ENCODE measurements around the gene LAMA2. TPM values are rescaled to one million over a fixed set of nuclear protein-coding genes. Genes with fewer than 3 reads are reported as not detected.

The LAMA2 gene, protein sequence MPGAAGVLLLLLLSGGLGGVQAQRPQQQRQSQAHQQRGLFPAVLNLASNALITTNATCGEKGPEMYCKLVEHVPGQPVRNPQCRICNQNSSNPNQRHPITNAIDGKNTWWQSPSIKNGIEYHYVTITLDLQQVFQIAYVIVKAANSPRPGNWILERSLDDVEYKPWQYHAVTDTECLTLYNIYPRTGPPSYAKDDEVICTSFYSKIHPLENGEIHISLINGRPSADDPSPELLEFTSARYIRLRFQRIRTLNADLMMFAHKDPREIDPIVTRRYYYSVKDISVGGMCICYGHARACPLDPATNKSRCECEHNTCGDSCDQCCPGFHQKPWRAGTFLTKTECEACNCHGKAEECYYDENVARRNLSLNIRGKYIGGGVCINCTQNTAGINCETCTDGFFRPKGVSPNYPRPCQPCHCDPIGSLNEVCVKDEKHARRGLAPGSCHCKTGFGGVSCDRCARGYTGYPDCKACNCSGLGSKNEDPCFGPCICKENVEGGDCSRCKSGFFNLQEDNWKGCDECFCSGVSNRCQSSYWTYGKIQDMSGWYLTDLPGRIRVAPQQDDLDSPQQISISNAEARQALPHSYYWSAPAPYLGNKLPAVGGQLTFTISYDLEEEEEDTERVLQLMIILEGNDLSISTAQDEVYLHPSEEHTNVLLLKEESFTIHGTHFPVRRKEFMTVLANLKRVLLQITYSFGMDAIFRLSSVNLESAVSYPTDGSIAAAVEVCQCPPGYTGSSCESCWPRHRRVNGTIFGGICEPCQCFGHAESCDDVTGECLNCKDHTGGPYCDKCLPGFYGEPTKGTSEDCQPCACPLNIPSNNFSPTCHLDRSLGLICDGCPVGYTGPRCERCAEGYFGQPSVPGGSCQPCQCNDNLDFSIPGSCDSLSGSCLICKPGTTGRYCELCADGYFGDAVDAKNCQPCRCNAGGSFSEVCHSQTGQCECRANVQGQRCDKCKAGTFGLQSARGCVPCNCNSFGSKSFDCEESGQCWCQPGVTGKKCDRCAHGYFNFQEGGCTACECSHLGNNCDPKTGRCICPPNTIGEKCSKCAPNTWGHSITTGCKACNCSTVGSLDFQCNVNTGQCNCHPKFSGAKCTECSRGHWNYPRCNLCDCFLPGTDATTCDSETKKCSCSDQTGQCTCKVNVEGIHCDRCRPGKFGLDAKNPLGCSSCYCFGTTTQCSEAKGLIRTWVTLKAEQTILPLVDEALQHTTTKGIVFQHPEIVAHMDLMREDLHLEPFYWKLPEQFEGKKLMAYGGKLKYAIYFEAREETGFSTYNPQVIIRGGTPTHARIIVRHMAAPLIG (N-terminal part only)
- 100 to 1,000 TPM in 1 of 2 donors, 10 to 100 TPM in 1; 91.5 to 139 TPM for total RNA-seq
- long read RNA-seq, donor 1, partial matches to known transcripts: 14 of 26 reads
- long read RNA-seq, donor 1, other reads (novel, unspliced or antisense): 12 of 26 reads
- long read RNA-seq, donor 2, partial matches to known transcripts: 16 of 22 reads
- long read RNA-seq, donor 2, other reads (novel, unspliced or antisense): 6 of 22 reads

DNA sequence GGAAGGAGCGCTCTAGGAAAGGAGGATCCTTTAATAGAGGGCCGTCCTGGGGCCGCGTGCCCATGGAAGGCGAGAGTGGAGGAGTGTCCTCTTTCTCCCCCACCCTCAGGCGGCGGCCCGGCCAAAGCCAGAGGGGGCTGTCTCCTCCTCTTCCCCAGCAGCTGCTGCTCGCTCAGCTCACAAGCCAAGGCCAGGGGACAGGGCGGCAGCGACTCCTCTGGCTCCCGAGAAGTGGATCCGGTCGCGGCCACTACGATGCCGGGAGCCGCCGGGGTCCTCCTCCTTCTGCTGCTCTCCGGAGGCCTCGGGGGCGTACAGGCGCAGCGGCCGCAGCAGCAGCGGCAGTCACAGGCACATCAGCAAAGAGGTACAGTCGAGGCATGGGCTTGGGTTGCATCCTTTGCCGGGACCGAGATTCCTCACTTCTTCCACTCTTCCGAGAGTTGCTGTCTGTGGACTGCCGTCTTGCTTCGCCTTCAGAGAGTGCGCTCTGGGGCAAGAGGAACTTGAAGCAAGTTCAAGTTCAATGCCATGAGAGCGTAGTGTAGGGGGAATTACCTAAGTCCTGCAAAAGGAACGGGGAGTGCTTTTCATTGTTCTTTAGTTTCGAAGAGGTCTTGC, at the start of gene LAMA2:
Gene LAMA2, plus strand, starts transcription at position 148 of the 621 bp plus-strand sequence. Its CDS starts 108 bp downstream, at position 256.
- intact Hi-C loops (cut with DNase I): no loop called here
- peak; percentile 94 for DNase-seq (ENCODE audit: low spot score)

DNA sequence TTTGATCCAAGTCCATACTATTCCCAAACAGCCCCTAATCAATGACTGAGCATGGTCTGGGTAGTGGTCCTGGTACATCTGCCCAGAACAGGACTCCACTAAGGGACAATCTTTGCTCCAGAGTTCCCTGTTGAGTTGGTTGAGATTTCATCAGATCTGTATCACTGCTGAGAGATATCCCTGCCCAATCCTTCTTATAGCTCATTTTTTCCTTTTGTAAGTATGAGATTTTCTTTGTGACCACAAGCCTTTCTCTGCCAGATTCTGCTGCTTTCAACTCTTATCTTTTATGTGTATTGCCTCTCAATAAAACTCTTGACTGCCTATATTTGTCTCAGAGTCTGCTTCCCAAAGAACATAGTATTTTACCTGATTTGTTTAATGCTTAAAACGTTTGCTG, 46.2 kb upstream of the LAMA2 start:
- no peak for DNase-seq (ENCODE audit: low spot score)
- intact Hi-C loops (cut with DNase I): no loop called here

DNA sequence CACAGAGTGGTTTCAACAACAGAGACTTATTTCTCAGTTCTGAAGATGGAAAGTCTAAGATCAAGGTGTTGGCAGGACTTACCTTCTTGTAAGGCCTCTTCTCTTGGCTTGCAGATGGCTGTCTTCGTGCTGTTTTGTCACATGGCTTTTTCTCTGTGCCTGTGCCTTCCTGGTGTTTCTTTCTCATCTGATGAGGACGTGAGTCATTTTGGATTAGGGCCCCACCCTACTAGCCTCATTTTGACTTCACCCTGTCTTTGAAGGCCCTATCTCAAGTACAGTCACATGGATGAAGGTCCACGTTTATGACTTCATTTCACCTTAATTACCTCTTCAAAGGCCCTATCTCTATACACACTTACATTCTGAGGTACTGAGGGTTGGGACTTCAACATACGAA, 41.4 kb upstream of the LAMA2 start:
- intact Hi-C loops (cut with DNase I): no loop called here
- no peak for DNase-seq (ENCODE audit: low spot score)

DNA sequence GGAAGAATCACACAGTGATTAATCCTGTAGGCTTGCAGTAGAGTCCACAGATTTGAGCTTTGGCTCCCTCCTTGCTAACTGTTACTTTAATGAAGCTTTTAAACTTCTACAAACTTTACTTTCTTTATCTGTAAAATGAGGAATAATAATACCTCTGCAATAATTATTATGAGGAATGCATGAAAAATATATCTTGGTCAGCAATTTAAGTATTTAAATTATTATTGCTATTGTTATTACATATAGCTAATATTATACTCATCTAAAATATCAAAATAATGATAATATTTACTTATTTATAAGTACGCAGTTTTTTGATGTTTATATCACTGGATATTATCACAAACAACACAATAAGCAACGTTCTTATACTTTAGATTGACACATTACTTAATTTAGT, 38.3 kb upstream of the LAMA2 start:
- no peak for DNase-seq (ENCODE audit: low spot score)
- intact Hi-C loops (cut with DNase I): no loop called here

DNA sequence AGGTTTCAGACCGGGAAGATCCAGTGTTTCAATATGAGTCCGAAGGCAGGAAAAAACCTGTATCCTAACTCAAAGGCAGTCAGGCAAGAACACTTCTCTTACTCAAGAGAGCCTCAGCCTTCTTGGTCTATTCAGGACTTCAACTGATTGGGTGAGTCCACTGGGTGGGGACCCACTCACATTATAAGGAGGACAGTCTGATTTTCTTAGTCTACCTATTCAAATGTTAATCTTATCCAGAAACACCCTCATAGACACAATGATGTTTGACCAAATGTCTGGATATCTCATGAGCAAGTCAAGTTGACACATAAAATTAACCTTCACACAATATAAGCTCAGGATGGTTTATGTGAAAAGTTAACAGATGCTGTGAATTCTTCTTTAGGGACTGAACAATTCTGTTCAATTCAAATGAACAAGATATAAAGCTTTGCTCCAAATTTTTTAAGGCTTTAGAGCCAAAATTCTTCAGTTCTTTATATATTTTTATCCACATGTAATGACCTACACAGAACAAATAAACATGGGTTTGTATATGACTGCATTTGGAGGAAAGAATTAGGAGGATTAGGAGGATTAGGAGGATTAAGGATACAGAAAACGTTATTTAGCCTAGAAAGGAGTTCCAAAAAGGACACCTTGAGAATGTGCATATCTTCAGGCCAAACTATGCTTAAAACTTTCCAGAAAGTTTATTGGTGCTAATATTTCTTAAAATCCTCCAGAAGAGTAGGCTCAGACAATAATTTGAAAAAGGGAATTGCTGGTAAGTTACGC, 35.3 kb upstream of the LAMA2 start:
- intact Hi-C loops (cut with DNase I): no loop called here
- no peak for DNase-seq (ENCODE audit: low spot score)

DNA sequence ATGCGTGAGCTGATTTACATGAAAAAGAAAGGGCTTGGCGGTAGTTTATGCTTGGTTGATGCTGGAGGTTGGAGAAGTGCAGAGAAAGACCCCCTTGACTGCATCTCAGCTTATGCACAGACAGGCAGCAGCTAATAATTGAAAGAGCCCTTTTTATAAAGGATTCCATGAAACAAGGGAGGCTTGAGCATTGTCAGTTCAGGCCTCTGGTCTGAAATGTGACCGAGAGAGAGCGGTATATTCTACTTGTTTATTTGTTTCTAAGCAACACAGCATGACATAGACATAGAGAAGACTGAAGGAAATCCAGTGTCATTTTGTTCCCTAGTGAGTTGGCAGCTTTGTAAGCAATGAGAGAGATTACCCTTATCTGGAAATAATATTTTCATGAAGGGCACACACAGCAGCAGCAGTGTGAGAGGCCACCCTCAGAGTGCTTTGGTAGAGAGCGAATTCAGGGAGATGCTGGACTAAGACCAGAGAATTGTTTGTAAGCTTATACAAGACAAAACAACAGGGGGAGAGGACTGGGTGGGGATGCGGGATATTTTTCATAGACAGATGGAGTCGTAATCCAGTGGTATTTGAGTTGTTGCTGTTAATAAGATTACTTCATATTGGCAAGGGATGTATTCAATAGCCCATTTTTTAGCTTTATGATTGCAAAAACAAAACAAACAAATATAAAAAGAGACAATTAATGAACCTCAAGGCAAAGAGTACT, 34.6 kb upstream of the LAMA2 start:
- no peak for DNase-seq (ENCODE audit: low spot score)
- intact Hi-C loops (cut with DNase I): no loop called here

DNA sequence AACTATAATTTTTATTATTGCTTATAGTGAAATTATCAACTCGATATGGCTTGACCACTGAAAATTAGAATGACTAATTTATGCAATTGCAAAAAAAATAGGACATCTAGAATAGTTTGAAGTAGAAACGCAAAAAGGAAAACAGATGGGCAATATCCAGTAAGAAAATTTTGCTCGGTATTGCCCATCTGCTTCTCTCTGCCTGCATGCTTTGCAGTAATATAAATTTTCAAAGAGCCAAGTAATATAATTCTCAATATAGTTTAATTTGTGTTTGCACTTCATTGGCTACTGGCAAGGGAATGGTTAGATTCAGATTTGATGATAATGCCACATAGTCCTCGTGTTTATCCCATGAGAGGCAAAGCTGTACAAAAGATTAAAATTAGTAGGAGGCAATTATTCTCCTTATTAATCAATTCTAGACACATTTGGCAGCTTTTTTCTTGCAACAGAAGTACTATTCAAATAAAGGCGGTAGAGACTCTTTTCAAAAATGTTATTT, 27.3 kb upstream of the LAMA2 start:
- intact Hi-C loops (cut with DNase I): no loop called here
- DNase-seq (ENCODE audit: low spot score): no peak

DNA sequence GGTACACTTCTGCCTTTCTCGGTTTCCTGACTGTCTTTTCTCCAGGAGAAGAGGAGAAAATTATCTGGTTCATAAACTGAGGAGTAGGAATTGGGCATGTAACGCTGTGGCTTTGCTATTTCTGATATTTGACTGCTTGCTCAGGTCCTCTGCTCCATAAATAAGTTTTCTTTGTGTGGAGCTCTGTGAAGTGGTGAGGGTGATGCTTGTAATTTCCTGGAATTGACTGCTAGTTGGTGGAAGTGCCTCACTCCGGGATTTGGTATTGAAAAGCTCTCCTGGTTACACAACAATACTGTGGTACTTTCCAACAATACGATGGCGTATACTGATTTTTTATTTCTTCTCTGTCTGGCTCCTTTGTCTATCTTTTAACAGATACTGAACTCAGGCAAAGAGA, 25.1 kb upstream of the LAMA2 start:
- intact Hi-C loops (cut with DNase I): no loop called here
- DNase-seq (ENCODE audit: low spot score): no peak

DNA sequence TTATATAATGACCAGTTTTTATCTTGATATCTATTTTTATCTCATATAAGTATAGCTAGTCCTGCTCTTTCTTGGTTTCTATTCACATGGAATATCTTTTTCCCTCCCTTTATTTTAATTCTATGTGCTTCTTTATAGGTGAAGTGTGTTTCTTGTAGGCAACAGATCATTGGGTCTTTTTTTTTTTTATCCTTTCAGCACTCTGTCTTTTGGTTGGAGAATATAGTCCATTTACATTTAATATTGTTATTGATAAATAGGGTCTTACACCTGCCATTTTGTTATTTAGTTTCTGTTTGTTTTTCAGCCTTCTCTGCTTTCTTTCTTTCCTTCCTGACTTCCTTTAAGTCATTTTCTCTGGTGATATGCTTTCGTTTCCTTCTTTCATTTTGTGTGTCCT, 22.2 kb upstream of the LAMA2 start:
- no peak for DNase-seq (ENCODE audit: low spot score)
- intact Hi-C loops (cut with DNase I): no loop called here

DNA sequence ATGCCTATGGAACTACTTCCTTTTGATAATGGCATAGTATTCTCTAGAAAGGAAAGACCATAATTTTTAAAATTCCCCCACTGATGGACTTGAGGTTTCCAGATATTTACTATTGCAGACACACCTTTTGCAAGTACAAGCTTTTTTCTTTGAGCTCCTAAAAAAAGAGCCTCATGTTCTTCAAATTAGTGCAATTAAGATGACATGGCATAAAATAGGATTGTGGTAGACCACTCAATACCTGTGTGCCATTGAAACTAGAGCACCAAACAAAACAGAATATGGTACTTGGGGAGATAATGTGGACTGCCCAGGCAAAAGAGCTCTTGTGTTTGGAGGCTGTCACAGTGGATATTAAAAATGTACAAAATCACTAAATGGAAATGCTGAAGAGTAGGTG, 19.0 kb upstream of the LAMA2 start:
- no peak for DNase-seq (ENCODE audit: low spot score)
- intact Hi-C loops (cut with DNase I): no loop called here

DNA sequence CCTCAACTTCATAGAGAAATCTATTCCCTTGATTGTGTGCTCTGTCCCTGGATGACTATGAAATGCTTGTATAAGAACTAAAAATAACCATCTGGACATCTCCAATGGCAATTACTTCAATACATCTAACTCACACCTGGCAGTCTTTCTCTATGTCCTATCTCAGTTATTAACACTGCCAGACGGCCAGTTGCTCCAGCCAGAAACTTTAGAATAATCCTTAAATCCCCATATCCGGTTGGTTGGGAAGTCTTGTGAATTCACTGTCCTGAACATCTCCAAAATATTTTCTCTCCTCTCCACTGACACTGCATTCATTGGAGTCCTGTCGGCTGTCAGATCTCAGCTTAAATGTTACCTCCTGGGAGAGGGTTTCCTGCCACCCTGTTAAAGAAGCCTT, 12.2 kb upstream of the LAMA2 start:
- no peak for DNase-seq (ENCODE audit: low spot score)
- intact Hi-C loops (cut with DNase I): no loop called here

DNA sequence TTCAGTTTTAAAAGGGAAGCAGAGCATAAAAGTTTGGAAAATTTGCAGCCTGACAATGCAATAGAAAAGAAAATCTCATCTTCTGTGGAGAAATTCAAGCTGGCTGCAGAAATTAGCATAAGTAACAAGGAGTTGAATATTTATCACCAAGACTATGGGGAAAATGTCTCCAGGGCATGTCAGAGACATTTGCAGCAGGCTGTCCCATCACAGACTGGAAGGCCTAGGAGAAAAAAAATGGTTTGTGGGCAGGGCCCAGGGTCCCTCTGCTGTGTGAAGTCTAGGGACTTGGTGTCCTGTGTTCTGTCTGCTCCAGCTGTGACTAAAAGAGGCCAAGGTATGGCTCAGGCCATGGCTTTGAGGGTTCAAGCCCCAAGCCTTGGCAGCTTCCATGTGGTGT, 8.1 kb upstream of the LAMA2 start:
- no peak for DNase-seq (ENCODE audit: low spot score)
- intact Hi-C loops (cut with DNase I): no loop called here

DNA sequence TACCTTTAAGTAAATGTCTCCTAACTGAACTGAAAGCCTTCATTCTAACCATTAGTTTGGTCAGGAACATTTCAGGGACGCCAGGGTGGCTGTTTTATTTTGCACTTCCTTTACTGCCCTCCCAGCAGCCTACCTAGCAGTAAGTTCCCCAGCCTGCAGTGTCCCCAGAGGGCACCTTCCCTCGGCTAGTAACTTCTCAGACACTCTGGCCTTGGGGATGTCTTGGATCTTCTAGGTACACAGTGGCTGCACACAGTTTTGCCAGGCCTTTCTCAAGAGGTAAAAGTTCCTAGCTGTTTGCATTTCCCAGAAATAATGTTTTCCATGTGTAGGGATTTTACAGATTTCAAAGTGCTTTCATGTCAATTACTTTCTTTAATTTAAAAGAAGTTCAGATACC, 378 bp upstream of the LAMA2 start:
- DNase-seq (ENCODE audit: low spot score): peak; percentile 52
- intact Hi-C loops (cut with DNase I): no loop called here

DNA sequence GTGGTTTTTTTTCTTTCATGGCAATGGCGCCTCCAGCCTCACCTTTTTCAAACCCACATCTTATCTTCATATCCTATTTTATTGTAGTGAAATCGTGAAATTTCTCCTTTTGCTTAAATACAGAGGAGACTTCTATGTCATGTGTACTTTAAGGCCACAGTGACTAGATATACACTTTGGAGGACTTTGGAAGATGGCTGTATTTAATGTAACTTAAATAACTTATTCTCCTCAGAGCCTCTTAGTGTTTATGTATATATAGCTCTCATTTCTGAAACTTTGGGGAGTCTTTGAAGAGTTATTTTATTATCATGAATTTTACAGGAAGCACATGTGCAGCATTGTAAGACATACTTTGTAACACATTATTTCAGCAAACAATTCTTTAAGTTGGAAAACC, 968 bp downstream of the LAMA2 start:
- no peak for DNase-seq (ENCODE audit: low spot score)
- intact Hi-C loops (cut with DNase I): no loop called here

DNA sequence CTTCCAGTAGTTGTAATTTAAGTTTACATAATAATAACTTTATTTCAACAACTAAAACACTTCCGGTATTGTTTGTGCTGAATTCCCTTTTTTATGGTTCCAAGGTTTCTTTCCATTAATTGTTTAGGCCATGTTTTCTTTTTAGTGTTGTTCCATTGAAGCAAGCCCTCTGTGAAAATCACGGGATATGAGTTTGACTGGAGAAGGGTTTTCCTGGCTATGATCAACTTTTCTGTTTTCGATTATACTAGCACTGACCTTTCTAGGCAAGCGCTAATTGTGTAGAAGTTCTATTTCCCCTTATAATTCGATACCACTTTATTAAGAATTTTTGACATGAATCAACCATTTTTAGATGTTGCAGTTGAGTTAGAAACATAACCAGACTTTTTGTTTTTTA, 2.4 kb downstream of the LAMA2 start:
- intact Hi-C loops (cut with DNase I): no loop called here
- DNase-seq (ENCODE audit: low spot score): no peak

DNA sequence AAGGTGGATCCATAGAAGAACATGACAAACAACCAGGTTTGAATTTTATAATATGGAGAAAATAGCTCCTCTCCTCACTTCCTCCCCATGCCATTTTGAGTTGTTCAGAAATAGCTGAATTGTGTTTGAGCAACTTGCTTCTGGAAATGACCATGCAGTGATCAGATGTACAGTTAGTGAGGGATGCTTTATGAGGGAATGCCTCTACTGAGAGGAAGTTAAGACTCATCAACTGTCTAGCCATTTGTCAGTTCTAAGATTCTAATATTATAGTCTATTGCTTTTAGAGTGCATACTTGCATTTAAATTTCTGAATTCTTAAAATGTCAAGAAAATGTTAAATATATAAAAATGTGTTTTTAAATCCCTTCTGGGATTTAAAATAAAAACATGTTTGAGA, 3.8 kb downstream of the LAMA2 start:
- intact Hi-C loops (cut with DNase I): no loop called here

DNA sequence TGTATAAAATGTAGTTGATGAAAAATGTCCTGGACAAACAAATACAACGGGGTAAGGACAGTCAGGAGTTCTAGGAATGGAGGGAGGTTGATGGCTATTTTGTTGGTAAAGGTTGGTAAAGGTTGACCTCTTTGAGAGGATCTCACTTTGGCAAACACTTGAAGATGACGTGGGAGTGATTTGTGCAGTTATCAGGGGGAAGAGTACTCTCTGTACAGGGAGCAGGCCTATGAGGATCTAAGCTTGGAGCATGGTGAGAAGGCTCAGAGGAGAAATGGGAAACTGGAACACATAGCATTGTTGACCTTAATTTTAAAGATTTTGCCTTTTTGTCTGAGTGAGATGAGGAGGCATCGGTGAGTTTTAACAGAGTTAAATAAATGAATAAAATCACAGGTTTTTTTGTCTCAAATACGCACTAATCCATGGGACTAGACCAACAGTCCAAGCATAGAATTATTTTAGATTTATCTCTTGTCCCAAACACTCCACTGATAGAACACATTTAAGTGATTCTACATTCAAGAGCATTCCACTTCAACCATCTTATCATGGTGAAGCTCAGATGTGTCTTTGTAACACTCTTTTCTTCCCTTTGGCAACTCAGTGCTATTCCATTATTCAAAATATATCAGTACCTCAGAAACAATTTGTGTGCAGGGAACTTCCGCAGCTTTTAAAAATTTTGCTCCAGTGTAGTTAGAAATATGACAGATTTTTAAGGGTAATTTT, 5.7 kb downstream of the LAMA2 start:
- intact Hi-C loops (cut with DNase I): no loop called here
- no peak for DNase-seq (ENCODE audit: low spot score)

More for the DNA sequence above, 3.8 kb downstream of the LAMA2 start:
- no peak for DNase-seq (ENCODE audit: low spot score)

All from posterior vena cava (tissue), 2 donors.